Hematopoietic multipotent progenitor cell treated with erythropoietin and hydrocortisone succinate and interleukin-3 and kit ligand, for 15 days (in vitro differentiated cells): ENCODE measurements around the gene BCL2L11.

Experiments used
- DNase-seq: peaks from one replicate; pipeline ENCODE4 v3.0.0-alpha.2; 2015; ENCODE audit warnings: low spot score

Gene BCL2L11

DNA sequence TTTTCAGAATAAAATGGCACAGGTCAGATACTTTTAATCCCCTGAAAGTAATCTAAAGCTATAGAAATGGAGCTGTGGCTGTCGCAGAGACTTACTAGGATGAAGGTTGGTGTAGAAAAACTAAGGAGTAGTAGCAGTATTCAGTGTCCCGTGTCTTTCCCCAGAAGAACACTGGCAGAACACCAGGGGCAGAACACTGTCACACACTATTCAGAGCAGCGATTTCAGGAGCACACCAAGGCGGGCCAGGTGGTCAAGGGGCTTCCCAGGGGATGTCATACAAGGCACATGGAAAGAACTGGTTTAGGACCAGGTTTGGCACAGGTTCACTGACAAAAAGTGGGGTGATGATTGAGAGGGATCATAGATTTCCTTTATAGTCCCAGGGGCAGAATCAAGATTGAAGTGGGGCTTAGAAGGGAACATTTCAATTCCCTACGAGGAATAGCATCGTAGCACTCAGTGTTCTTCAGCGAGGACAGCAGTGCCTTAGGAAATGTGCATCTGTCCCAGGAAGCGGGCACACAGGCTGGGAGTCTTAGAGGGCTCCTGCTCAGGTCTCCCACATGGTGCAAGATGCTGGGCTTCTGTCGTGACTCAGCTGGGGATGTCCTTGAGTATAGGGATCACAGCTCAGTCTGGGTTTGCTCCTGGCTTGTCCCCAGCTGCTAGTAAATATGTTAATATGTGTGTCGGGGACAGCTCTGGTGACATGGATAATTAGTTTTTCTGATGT is 22.6 kb downstream of the BCL2L11 start:
- no peak for DNase-seq

DNA sequence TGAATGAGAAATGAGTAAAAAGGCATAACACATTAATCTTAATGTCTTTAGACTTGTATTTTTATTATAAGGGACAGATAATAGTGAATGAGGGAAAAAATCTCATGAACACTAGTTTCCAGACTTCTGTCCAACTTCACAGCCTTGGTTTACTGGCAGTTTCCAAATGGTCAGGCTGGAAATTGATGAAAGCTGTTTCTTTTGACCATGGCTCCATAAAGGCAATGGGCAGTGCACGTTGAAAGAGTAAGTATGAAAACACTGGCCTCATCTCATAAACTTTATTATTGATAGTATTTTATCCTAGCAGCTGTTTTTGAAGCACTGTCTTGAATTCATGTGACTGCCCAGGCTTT is 23.1 kb downstream of the BCL2L11 start:
- DNase-seq = no peak

DNA sequence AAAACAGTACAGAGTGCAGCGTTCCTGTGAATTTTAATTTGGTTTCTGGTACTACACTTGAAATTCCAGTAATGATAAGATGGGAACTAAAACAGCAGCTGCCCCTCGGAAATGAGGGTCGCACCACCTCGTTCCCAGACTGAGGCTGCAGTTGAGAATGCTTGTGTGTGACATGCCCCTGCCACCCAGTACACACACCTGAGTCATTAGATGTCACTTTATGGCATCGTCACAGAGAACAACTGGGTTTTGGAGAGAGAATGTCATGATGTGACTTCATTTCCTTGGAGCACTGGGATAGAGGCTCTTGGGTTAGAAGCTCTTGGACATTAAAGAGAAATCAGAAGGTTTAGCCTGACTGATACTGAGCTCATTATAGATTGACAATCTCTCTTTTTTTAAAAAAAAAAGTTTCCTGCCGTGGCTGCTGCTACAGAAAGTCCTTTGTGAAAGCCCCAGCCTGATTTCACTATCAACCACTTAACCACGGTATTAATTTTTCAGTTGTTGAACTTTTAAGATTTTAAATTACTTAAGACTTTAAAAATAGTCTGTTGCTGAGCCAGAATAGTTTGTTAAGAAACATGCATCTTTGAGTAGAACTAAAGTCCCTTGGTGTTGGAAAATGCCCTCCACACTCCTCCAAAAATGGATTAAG is 24.5 kb downstream of the BCL2L11 start:
- DNase-seq = no peak

DNA sequence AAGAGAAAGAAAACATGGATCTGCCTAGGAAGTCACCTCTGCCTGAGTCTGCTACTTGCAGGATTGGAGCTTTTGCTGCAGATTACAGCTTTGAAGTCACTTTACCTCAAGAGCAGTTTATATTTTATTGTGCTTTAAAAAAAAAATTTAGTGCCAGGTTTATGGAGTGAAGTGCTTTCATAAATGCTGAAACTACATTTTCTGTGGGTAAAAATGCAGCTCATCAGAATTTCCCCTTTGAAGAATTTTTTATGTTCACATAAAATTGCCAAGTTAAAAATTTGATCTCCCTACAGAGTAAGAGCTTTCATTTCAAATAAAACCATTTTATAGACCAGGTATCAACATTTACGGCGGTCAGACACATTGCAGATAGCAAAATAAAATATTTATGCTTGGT is 25.2 kb downstream of the BCL2L11 start:
- no peak for DNase-seq

DNA sequence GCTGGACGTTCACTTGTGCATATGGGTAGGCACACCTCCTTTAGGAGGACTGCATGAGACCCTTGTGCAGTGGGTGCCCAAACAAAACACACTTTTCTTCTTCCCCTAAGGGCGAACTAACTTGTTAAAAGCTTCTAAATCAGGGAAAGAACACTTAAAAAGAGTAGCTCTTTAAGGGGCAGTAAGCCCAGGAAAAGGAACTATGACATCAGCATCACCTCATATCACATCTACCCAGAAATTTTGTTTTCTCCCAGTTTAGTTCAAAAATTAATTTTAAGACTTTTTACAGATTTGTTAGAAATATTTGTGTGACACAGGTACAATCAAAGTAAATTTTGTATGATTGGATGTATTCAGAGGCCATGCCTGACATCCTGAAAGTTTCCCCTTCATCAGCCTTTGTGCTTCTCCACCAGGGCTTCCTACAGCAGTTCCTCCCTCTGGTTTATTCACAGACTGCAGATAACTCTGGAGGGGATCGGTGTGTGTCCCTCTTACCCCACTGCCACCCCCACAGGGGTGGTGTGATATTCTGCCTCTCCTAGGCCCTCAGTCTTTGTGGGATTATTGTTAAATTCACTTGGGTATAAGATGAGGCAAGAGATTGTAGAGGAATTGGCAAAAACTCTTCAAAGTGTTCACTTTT is 27.6 kb downstream of the BCL2L11 start:
- DNase-seq = no peak

DNA sequence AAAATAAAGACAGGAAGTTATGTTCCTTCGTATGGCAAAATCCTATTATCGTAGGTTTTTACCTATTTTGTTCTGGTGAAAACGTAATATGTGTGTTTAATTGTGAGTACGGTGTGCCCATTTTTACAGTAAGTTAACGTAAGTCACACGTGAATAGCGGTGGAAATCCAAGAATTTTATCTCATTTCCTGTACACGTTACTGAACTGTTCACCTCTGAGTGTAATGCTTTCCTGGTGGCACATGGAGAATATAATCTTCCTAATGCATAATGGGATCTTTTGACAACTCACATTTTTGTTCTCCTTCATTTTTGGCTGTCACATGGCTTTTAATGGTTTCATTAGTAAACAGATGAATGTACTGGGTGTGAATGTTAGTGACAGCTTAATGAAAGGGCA is 28.2 kb downstream of the BCL2L11 start:
- DNase-seq = no peak

DNA sequence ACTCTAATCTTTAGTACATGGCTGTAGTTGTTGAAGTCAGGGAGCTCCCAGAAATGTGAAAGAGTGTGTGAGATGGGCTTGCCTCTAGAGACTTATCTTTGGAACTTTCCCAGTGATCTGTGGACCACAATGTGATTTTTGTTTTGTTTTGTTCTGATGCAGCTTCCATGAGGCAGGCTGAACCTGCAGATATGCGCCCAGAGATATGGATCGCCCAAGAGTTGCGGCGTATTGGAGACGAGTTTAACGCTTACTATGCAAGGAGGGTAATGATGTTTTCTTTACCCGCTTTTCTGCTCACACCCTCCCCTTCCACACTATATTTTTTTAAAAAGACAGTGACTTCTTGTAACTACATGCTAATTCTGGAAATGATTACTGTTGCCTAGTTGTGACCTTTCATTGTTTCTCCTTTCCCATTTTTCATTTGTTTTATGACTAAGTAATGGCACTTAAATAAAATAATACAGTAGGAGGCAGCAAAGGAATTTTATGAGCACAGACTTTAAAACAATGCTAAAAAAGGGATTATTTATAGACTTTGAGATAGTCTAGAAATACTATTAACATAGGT is 29.3 kb downstream of the BCL2L11 start:
- no peak for DNase-seq

DNA sequence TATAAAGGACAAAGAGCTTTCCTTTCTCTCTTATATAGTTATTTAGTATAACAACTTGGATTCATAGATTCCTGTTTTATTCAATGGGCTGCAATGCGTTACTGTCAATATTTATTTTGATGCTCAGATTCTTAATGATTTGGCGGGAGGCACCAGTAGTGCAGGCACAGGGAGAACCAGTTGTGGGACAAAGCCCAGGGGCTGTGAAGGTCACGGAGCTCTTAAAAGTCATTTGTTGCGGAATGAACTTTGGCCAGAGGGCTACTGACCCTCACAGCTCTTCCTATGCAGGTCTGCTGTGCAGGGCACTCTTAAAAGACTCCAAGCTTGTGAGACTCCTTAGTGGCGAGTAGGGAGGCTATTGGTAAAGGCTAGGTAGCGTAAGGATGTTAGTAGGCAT is 34.0 kb downstream of the BCL2L11 start:
- DNase-seq = no peak

DNA sequence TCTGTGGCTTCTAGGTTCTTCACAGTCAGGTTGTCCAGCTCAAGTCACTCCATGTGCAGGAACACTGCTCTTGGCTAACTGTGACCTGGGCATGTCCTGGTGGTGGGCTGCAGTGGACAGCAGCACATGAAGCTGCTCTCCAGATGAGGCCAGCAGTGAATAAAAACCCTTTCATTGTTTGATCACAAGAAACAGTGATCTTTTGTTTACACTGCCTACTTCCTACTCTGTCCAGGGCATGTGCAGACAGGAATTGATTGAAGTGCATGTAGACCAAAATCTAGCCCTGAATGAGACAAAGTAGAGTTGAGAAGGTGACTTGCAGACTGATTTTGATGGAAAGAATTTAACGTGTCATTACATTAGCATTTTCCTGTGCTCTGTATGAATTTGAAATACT is 34.9 kb downstream of the BCL2L11 start:
- DNase-seq = no peak

DNA sequence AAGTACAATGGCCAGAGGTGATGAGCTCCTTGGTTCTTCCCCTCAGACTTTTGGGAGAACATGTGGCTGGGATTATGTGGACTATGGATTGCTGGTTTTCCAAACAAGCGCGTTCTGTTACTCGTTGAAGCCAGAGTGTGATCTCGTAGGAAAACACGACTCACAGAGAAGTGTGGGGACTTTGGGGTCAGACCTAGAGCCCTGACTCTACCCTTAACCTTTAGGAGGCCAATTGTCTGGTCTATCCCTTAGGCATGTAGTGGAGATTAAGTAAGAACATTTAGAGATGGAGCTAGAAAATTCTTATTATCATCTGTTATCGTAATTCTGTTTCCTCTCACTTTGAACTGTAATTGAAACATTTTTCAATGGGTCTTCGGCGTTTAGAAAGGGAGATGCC is 35.8 kb downstream of the BCL2L11 start:
- no peak for DNase-seq

DNA sequence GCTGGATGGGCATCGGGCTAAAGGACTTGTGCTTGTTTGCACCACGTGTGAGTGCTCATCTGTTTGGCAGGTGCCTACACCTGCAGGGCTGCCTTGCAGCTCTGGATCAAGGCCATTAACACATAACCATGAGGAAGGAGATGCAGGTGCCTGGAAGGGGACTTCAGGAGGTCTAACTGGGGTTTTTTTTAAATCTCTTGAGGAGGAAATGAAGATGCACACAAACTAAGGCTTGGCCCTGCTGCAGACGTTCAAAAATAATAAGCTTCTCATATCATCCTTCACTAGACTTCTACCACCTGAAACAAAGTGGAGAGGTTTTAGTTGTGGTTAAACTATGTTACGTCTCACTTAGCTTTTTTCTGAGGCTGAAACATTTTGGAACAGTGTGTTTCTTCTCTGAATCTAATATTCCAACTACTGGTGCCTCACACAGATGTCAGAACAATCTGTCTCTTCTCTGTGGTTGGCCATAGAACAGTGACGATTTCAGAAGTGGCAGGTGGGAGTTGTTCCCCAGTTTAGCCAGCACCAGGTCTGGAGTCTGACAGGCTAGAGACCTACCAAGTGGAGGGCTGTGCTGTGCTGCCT is 36.5 kb downstream of the BCL2L11 start:
- DNase-seq = no peak

DNA sequence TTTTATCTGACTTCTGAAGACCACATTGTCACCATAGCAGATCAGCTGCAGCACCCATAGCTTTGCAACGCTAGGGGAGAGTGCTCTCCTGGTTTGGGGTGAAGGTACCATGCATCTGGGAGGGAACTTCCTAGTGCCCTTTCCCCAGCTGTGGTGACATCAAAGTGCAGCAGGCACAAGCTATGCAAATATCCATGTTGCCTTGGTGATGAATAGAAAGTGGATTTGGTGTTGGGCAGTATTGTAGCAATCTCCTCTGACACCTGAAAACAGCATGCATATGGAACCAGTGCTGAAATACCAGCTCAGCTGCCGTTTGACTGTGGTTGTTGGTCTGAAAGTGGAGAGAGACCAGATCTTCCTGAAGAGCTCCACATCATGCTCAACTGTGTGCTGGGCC is 37.1 kb downstream of the BCL2L11 start:
- DNase-seq = no peak

DNA sequence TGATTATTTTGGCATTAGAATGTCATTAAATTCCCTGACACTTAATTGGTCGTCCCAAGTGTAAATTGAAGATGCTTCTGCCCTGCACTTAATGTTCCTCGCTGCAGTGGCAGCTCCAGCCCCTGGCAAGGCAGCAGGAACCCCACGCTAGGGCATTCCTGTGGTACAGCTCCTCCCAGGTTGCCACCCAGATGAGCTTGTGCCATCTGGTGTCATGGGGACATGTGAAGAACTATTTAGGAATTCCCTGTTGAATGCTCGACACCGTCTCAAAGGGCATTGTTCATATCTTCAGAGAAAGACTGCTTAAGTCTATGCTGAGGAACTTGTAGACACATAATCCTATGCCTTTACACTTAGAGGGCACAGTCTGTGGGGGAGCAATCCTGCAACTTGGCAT is 38.9 kb downstream of the BCL2L11 start:
- no peak for DNase-seq

DNA sequence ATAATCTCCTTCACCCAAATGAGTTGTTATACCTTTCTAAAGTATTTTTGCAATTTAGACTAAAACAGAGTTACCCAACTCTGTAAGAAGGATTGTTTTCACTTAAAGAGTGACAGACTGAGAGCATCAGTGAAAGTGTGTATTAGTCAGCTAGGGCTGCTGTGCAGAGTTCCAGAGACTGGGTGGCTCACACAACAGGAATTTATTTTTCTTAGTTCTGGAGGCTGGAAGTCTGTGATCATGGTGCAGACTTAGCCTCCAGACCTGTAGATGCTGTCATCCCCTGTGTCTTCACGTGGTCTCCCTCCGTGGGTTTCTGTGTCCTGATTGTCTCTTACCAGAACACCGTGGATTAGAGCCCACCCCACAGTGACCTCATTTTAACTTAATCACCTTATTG is 40.0 kb downstream of the BCL2L11 start:
- DNase-seq = no peak

DNA sequence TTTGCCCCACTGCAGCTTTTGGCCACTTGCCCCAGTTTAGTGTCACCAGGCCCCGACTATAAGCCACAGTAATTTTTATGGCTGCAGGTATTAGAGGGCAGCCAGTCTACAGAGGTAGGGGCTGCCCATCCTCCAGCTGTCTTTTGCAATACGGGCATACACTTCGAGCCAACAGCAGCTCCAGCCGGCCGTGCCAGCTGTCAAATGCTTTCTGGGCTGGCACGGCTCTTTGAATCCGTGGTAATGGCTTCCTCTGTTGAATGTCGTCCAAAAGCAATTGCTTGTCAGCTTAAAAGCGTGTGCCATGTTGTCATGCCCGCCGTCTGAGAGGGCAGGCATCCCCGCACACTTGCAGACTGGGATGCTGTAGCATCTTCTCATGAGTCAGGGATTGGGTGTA is 41.3 kb downstream of the BCL2L11 start:
- DNase-seq = no peak

DNA sequence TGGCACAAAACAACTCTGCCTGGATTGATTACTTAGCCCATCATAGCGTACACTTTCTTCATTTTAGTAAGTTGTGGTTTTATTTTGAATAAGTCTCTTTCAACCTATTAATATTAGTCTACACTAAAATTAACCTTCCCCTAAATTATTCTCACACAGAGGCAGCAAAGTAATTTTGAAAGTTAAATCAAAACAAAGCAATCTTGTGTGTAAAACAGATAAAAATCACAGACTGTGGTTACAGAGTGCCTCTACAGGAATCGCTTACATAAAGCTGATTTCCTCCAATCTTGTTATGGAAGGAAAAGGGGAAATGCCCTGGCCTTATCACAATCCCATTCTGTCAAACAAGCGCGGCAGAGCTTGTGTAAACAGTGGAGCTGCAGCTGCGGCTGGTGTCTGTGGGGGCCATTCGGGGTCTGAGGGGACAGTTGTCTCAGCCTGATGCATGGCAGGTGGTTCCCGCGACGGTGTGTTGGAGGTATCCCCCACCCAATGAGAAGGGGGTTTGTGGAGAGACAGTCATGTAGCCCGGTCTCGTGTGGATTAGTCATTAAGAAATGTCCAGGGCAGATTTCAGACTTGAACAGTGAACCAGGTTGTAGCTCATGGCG is 42.1 kb downstream of the BCL2L11 start:
- no peak for DNase-seq

DNA sequence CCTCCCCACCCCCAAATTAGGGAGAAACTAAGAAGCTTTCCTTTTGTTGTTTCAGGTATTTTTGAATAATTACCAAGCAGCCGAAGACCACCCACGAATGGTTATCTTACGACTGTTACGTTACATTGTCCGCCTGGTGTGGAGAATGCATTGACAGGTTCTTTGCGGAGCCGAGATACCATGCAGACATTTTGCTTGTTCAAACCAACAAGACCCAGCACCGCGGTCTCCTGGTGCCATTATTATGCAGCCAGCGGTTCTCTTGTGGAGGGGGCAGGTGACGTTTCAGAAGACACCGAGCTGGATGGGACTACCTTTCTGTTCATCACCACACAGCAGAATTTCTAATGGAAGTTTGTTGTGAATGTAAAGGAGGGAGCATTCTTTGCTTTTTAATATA is 43.4 kb downstream of the BCL2L11 start:
- no peak for DNase-seq

DNA sequence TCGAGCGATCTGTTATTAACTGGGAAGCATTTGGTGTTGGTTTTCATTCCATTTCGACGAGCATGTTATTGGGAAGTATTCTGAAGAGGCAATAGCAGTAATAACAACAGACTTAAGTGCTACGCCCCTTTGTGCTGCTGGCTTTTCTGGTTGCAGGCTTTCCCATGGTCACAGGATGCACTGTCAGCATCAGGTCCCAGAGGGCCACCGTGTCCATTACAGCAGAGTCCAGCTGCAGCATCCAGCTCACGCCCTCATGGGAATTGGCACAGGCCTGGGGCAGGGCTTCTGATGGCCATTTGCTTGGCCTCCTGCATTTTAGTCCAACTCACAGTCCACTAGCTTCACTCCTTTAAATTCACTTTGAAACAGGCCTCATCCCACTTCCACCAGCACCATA is 44.4 kb downstream of the BCL2L11 start:
- no peak for DNase-seq

DNA sequence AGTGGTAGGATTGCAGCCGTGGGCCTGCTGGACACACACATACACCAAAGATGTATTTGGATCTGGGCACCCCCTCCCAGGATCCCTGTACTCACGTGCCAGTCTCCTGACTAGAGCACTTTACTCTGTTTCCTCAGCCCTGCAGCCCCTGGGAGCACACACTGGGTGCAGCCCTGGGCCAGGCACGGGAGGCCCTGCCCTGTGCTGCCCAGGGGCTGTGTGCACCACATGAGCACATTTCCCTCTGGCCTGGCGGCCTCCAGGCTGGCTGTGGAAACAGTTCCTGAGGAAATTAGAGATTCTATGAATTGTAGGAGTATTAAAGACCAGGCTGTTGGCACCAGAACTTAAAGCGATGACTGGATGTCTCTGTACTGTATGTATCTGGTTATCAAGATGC is 45.4 kb downstream of the BCL2L11 start:
- no peak for DNase-seq

DNA sequence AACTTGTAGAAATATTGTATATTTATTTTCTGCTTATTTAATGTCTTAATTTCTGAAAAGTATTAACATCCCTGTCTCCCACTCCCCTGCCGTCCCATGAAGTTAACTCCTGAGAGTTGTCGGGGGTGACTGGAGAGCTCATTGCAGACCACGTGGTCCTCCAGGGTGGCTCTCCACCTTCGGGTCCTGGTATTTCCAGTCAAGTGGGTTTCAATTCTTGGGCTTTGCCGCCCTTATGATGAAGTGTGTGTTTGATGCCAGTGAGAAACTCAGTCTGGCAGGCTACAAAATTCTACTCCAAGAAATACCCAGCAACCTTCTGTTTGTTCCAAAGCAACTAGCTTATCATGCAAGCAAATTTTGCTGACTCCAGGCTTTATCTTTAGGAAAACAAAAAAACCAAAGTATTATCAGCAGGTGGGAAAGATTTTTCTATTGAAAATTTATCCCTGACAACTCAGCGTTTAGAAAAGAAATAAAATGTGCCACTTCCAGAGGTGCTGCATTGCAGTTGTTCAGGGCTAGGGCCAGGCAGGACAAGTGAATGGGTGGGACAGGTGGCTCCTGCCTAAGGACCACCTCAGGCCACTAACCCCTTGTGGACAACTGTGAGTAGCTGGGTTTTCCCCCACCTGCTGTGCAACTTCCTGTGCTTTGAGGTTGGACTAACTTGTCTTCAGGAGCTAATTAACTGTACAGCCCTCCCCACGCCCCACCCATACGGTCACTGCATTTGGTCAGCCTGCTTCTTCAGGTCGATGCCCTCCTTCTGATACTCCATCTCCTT is 46.6 kb downstream of the BCL2L11 start:
- no peak for DNase-seq

DNA sequence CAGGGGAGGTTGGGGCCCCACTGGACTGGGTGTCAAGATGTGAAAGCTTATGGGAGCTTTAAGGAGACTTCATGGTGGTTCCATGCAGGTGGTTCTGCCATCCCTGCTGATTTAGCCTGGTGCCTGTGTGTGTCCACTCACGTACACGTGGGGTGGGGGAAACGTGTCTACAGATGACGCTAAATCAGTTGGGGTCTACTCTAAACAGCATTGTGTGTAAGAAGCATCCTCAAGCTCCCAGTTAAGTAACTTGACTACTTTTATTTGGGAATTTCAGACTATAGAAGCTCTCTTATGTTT is 47.1 kb downstream of the BCL2L11 start:
- no peak for DNase-seq
